ENCODE data around the gene ZNF3. TPM values are rescaled to one million over a fixed set of nuclear protein-coding genes. Genes with fewer than 3 reads are reported as not detected.

The ZNF3 gene
- polyA plus RNA-seq, 2 of the 4 experiments (the other 2 are of a cell fraction) = 22.5 to 30.2 TPM

DNA sequence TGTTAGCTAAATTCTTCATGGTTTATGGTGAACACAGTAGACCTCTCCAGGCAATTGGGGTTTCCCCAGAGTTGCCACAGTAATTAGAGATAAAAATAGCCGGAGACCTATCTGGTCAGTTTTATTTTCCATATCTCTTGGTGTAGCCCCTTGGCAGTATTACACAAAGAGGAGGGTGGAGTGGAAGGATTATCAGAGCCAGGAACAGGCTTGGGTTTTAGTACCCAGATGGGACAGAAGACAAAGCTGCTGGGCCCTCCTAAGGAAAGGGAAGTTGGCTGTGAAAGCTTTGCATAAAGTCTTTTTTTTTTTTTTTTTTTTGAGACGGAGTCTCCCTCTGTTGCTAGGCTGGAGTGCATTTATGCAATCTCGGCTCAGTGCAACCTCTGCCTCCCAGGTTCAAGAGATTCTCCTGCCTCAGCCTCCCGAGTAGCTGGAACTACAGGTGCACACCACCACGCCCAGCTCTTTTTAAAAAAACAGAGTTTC, 22.2 kb downstream of the ZNF3 start:
- H3K4me1 ChIP-seq = no peaks in the 10 kb centered on the region
- peaks cover 18% of the 10 kb centered on the region for H3K9me3 ChIP-seq
- no peak for TF ChIP-seq CHD4 (IDR thresholded peaks at IDR 0.05; ENCODE audit: borderline replicate concordance)
- no peak for TF ChIP-seq RNF2 (IDR thresholded peaks at IDR 0.05; ENCODE audit: borderline replicate concordance, low read depth)
- no peak for TF ChIP-seq HOXB5 (CRISPR knock-in tag; IDR thresholded peaks at IDR 0.05)
- no peak for TF ChIP-seq HOXB13 (CRISPR knock-in tag; IDR thresholded peaks at IDR 0.05; ENCODE audit: low read depth)
- TF ChIP-seq, protein P1, sequence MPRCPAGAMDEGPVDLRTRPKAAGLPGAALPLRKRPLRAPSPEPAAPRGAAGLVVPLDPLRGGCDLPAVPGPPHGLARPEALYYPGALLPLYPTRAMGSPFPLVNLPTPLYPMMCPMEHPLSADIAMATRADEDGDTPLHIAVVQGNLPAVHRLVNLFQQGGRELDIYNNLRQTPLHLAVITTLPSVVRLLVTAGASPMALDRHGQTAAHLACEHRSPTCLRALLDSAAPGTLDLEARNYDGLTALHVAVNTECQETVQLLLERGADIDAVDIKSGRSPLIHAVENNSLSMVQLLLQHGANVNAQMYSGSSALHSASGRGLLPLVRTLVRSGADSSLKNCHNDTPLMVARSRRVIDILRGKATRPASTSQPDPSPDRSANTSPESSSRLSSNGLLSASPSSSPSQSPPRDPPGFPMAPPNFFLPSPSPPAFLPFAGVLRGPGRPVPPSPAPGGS (IDR thresholded peaks at IDR 0.05) = no peak
- TF ChIP-seq, protein P2, sequence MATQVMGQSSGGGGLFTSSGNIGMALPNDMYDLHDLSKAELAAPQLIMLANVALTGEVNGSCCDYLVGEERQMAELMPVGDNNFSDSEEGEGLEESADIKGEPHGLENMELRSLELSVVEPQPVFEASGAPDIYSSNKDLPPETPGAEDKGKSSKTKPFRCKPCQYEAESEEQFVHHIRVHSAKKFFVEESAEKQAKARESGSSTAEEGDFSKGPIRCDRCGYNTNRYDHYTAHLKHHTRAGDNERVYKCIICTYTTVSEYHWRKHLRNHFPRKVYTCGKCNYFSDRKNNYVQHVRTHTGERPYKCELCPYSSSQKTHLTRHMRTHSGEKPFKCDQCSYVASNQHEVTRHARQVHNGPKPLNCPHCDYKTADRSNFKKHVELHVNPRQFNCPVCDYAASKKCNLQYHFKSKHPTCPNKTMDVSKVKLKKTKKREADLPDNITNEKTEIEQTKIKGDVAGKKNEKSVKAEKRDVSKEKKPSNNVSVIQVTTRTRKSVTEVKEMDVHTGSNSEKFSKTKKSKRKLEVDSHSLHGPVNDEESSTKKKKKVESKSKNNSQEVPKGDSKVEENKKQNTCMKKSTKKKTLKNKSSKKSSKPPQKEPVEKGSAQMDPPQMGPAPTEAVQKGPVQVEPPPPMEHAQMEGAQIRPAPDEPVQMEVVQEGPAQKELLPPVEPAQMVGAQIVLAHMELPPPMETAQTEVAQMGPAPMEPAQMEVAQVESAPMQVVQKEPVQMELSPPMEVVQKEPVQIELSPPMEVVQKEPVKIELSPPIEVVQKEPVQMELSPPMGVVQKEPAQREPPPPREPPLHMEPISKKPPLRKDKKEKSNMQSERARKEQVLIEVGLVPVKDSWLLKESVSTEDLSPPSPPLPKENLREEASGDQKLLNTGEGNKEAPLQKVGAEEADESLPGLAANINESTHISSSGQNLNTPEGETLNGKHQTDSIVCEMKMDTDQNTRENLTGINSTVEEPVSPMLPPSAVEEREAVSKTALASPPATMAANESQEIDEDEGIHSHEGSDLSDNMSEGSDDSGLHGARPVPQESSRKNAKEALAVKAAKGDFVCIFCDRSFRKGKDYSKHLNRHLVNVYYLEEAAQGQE (IDR thresholded peaks at IDR 0.05) = no peak
- no peak for TF ChIP-seq EHMT2 (IDR thresholded peaks at IDR 0.05; ENCODE audit: low read depth)
- TF ChIP-seq PHF8 (IDR thresholded peaks at IDR 0.05; ENCODE audit: borderline replicate concordance, low read depth) = no peak
- no peak for TF ChIP-seq JUN (IDR thresholded peaks at IDR 0.05)
- TF ChIP-seq HOXA7 (CRISPR knock-in tag; IDR thresholded peaks at IDR 0.05) = no peak
- no peak for TF ChIP-seq CEBPB (IDR thresholded peaks at IDR 0.05)
- no peak for TF ChIP-seq POLR2AphosphoS2 (conservative IDR thresholded peaks at IDR 0.05; ENCODE audit: low read length)
- TF ChIP-seq, protein P3, sequence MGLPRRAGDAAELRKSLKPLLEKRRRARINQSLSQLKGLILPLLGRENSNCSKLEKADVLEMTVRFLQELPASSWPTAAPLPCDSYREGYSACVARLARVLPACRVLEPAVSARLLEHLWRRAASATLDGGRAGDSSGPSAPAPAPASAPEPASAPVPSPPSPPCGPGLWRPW (IDR thresholded peaks at IDR 0.05) = no peak
- no peak for TF ChIP-seq HDAC2 (IDR thresholded peaks at IDR 0.05)
- no peak for TF ChIP-seq RARB (CRISPR knock-in tag; IDR thresholded peaks at IDR 0.05)
- TF ChIP-seq TFCP2L1 (CRISPR knock-in tag; IDR thresholded peaks at IDR 0.05) = no peak
- TF ChIP-seq RFX5 (IDR thresholded peaks at IDR 0.05) = no peak
- TF ChIP-seq, protein P4, sequence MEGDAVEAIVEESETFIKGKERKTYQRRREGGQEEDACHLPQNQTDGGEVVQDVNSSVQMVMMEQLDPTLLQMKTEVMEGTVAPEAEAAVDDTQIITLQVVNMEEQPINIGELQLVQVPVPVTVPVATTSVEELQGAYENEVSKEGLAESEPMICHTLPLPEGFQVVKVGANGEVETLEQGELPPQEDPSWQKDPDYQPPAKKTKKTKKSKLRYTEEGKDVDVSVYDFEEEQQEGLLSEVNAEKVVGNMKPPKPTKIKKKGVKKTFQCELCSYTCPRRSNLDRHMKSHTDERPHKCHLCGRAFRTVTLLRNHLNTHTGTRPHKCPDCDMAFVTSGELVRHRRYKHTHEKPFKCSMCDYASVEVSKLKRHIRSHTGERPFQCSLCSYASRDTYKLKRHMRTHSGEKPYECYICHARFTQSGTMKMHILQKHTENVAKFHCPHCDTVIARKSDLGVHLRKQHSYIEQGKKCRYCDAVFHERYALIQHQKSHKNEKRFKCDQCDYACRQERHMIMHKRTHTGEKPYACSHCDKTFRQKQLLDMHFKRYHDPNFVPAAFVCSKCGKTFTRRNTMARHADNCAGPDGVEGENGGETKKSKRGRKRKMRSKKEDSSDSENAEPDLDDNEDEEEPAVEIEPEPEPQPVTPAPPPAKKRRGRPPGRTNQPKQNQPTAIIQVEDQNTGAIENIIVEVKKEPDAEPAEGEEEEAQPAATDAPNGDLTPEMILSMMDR (IDR thresholded peaks at IDR 0.05) = no peak
- TF ChIP-seq EP300 (IDR thresholded peaks at IDR 0.05) = no peak
- ChIA-PET CTCF (interaction anchor here (0.7 to 12.5 kb wide), 6 partner anchors 7 to 140 kb away, joined by 3 to 128 read pairs (median 4); partner anchors contain the start of genes TRIM4 and ZKSCAN1), POLR2A (interaction anchor here (0.8 kb wide), 1 partner anchor 18 kb away, joined by 3 read pairs; no protein-coding TSS in a partner anchor)
- DNase-seq (ENCODE audit: low read depth in 1 of 2, low spot score in 1 of 2) (no peak), FAIRE-seq (no peak), ATAC-seq (no peak)
- H3K4me2 ChIP-seq = no peak overlapping the region
- H3K27ac ChIP-seq = no peak overlapping the region
- 92% methylated on average over 5 of the region's 5 CpGs for WGBS (ENCODE audit: missing lambda C conversion rate)
- no peak overlapping the region for H3K4me3 ChIP-seq

DNA sequence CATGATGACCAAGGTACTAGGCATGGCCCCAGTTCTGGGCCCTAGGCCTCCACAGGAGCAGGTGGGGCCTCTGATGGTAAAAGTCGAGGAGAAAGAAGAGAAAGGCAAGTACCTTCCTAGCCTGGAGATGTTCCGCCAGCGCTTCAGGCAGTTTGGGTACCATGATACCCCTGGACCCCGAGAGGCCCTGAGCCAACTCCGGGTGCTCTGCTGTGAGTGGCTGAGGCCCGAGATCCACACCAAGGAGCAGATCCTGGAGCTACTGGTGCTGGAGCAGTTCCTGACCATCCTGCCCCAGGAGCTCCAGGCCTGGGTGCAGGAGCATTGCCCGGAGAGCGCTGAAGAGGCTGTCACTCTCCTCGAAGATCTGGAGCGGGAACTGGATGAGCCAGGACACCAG, 24.5 kb downstream of the ZNF3 start:
- no peaks in the 10 kb centered on the region for H3K4me1 ChIP-seq
- H3K27ac ChIP-seq = no peak overlapping the region
- peaks cover 4% of the 10 kb centered on the region; the same call in 1 of the 3 replicates for H3K9me3 ChIP-seq
- no peak overlapping the region for H3K4me3 ChIP-seq
- POLR2A ChIA-PET = no interaction called here
- WGBS (ENCODE audit: missing lambda C conversion rate) = 86% methylated on average over 9 of the region's 10 CpGs
- ATAC-seq = no peak
- FAIRE-seq = no peak
- DNase-seq (ENCODE audit: low read depth in 1 of 2, low spot score in 1 of 2) = no peak
- CTCF ChIA-PET = interaction anchor here (12.5 kb wide), 1 partner anchor 65 kb away, joined by 128 read pairs; no protein-coding TSS in a partner anchor
- no peak overlapping the region for H3K4me2 ChIP-seq
- TF ChIP-seq KDM5A (IDR thresholded peaks at IDR 0.05) (no peak), CBX8 (IDR thresholded peaks at IDR 0.05) (no peak), ZC3H11A (IDR thresholded peaks at IDR 0.05) (no peak), POLR2AphosphoS2 (conservative IDR thresholded peaks at IDR 0.05; ENCODE audit: low read length) (no peak), EHF (CRISPR knock-in tag; IDR thresholded peaks at IDR 0.05) (no peak), NFE2L2 (conservative IDR thresholded peaks at IDR 0.05; ENCODE audit: low read length) (no peak), POLR2A (IDR thresholded peaks at IDR 0.05; ENCODE audit: low read length) (no peak)
- TF ChIP-seq, protein P1 (IDR thresholded peaks at IDR 0.05) = no peak
- TF ChIP-seq, protein P5, sequence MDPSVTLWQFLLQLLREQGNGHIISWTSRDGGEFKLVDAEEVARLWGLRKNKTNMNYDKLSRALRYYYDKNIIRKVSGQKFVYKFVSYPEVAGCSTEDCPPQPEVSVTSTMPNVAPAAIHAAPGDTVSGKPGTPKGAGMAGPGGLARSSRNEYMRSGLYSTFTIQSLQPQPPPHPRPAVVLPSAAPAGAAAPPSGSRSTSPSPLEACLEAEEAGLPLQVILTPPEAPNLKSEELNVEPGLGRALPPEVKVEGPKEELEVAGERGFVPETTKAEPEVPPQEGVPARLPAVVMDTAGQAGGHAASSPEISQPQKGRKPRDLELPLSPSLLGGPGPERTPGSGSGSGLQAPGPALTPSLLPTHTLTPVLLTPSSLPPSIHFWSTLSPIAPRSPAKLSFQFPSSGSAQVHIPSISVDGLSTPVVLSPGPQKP (IDR thresholded peaks at IDR 0.05; ENCODE audit: low read depth, low read length) = no peak

Measured in A549 (cell line).